COLO668 (cell line): ENCODE results near the gene SMARCE1.
"Not testable (repeated sequence)": the region's sequence is repeated elsewhere in the genome, so short reads cannot be mapped to it uniquely, and the experiment has no call there.

ENCODE experiments used
- DNase-seq: peaks from one replicate; lab custom pipeline; 2025; ENCODE audit not compliant: unreplicated experiment; lab: John Stamatoyannopoulos, UW

Gene SMARCE1

DNA sequence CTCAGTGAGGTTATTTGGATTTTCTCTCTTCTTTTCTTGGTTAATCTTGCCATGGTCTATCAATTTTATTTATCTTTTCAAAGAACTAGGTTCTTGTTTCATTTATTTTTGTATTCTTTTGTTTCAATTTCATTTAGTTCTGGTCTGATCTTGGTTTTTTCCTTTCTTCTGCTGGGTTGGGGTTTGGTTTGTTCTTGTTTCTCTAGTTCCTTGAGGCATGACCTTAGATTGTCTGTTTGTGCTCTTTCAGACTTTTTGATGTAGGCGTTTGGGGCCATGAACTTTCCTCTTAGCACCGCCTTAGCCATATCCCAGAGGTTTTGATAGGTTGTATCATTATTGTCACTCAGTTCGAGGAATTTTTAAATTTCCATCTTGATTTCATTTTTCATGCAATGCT lies 61.4 kb downstream of the SMARCE1 start:
- not testable (repeated sequence) for DNase-seq

DNA sequence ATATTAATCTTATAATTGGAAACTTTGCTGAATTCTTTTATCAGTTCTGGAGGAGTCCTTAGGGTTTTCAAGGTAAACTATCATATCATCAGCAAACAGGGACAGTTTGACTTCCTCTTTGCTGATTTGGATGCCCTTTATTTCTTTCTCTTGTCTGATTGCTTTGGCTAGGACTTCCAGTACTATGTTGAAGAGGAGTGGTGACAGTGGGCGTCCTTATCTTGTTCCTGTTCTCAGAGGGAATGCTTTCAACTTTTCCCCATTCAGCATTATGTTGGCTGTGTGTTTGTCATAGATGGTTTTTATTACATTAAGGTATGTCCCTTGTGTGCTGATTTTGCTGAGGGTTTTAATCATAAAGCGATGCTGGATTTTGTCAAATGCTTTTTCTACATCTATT lies 62.7 kb downstream of the SMARCE1 start:
- DNase-seq, result not testable (repeated sequence)

DNA sequence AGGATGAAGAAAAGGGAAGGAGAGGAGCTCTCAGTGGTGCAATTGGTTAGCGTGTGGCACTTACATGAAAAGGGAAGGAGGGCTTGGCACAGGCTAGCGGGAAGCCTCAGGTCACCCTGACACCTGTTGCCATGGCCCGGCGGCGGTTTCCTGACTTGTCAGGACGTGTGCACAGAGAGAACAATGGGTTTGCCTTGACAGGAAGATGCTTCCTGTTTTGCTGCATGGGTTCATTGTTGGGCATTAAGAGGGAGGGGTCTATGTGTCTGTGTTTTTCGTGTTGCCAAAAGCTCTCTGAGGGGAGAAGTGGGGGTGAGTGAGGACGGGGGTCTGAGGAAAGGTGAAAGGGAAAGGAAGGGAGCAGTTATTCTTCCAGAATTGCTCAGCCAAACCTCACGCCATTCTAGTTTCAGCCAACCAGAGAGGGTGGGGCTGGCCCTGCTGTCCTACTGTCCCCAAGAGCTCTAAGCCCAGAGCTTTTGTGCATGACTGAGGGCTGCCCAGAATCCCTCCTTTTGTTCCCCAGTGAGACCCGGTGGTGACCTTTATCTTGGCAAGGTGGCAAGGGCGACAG lies 65.2 kb downstream of the SMARCE1 start:
- DNase-seq, result peak; percentile 81

DNA sequence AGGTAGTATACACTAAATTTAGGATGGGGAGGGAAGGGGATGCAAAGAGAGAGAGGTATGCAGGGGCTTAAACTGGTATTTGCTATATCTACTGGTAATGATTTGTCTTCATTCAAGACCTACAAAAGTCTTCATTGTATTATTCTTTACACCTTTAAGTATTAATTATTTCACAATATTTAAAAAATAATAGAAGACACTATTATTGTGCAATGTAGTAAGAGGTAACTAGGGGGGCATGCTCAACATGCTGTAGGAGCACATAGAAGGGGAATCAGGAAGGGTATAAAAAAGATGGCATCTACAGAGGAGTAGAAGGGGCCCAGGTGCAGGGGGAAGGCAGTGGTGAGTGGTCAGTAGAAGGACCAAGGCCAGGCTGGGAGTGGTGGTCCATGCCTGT lies 67.5 kb downstream of the SMARCE1 start:
- no peak for DNase-seq

DNA sequence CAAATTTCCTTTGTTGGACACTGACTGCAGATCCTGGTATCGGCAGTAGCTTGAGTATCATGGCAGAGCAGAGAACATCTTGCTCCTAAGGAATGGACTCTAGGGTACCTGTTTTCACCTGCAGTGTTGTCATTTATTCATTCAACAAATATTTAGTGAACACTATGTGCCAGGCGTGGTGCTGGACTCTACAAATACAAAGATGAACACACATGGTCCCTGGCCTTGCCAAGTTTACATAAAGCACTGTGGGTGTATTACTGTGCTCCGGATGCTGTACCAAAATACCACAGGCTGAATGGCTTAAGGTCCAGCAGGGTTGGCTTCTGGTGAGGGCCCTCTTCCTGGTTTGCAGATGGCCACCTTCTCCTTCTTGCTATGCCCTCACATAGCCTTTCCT lies 68.1 kb downstream of the SMARCE1 start:
- DNase-seq, result no peak

DNA sequence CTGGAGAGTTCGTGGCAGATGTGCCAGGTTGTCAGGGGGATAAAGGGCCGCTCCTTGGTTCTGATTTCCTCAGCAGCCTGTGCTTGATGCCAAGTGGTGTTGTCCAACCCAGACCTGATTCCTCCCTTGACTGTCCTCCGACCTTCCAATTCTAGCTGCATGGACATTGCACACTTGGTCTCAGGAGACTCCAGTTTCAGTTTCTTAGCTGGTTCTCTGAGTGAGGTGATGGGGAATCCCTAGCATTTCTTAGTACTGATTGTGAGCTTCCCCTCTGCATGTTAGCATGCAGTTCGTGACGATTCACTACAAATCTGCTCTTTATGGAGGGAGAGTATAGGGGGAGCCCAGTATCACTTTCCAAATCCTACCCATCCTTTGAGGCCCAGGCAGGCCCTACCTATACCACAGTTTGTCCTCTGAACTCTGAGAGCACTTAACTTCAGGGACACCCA lies 70.0 kb downstream of the SMARCE1 start:
- DNase-seq, result no peak

DNA sequence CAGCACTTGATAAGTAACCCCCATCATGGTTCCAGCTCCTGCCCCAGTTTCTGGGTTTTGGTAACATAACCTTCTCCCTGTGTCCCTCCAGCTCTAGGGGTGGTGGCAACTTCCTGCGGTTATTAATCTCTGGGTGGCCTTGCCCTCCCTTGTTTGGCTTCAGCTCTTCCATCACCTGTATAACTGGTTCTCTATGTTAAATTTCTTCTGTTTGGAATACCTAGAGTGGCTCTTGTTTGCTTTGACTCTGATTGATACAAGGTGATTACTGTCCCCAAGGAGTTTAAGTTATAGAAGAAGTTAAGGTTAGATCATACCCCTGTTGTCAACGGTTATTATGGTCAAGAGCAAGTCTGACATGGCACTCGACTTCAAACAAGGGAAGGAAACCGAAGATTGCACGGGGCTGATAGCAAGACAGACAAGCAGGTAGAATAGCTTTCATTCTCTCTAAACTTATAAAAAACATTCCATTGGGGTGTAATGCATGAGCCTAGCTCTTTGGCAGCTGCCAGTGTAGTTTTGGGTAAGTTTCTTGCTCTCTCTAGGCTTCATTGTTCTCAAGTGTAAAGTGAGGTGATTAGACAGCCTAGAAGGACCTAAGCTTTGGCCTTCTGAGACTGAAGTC lies 71.4 kb downstream of the SMARCE1 start:
- no peak for DNase-seq
